ENCODE data around the gene MPP7.

The MPP7 gene

DNA sequence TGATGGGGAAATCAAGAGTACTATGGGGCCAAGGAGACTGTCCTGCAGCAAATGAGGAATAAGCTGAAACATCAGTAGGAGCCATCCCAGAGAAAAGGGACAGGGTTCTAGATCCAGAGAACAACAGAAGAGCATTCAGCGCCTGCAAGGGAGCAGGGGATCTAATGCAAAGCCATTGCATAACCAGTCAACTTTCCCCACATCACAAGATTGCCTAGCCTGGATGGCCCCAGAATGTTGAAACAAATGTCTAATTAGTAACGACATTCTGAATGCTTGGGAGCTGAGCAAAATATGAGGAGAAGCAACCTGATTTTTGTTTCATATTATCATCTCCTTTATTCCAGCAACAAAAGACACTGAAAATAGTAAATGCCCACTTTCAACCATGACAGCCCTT, 2.7 kb upstream of the MPP7 start:
- no peak for DNase-seq (ENCODE audit: low spot score)

DNA sequence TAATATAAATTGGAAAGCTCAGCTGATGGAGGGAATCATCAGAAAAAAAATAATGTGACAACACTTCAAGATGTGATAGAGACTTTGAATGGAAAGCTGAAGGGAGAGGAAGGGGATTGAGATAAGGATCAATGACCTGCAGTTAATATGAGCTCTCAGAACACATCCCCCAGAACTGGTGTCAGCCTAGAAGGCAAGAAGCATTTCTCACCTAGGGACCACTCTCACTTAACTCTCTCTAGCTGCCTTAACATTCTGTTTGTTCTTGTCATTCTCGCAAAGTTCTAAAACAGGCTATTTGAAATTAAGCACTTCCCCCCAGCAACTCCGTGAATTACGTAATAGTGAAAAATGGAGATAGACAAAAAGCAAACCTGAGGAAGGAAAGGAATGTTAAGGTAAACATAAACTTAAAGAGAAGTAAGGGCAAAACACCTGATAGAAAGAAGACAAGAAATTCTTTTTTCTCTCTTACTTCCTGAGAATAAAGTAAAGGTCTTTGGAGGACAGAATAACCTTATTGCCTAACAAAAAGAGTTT, 1.2 kb upstream of the MPP7 start:
- no peak for DNase-seq (ENCODE audit: low spot score)

DNA sequence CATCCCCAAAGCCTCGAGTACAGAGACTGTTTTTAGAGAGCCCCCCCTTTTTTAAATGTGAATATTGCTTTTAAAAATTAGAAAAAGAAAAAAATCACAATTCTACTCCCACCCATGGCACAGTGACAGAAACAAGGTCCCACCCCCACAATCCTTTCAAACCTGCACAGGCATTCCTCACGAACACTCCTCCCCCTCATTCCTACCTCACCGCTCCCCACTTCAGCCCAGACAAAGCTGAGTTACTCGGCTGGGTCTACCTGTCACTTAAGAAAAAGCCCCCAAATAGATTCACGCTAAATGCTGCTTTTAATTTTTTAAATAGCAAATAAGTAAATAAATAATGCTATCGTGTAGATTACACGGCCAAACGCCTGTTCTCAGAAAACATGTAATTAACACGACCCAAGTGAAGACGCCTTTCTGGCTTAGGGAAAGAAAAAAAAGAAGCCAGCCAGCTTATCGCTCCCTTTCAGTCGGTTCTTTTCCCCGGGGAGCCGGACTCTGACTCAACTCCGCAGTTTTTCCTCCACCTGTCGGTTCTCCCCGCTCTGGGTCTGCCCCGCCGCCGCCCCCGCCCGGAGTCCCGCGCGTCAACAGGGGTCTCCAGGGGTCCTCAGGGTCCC, 739 bp downstream of the MPP7 start:
- no peak for DNase-seq (ENCODE audit: low spot score)

GRCh38 chr10:28300027-28300426, 2.8 kb downstream of the MPP7 start:
- no peak for DNase-seq (ENCODE audit: low spot score)

DNA sequence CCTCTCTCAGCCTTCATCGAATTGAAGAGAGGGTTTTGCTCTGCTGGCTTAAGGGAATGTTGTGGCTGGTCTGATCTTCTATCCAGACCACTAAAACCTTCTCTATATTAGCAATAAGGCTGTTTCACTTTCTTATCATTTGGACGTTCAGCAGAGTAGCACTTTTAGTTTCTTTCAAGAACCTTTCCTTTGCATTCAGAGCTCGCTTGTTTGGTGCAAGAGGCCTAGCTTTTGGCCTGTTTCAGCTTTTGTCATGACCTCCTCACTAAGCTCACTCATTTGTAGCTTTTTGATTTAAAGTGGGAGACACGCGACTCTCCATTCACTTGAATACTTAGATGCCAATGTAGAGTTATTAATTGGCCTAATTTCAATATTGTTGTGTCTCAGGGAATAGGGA, 3.9 kb downstream of the MPP7 start:
- no peak for DNase-seq (ENCODE audit: low spot score)

GRCh38 chr10:28296023-28296422, 6.8 kb downstream of the MPP7 start:
- DNase-seq (ENCODE audit: low spot score), result no peak

- DNase-seq (ENCODE audit: low spot score), result no peak
Observed at GRCh38 chr10:28295336-28295735, 7.5 kb downstream of the MPP7 start.

DNA sequence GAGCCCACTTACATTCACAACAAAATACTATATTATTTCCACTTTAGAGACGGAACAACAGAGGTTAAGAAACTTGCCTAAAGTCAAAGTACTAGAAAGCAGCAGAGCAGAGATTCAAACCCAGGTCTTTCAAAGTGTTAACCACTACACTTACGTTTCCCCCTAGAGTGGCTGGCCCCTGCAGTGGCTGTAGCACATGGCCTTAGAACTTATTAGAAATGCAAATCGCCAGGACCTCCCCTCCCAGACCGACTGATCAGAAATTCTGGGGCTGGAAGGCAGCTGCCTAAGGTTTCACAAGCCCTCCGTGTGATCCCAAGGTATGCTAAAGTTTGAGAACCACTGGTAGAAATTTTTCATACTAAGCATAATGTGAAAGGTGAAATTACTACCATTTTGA, 8.1 kb downstream of the MPP7 start:
- no peak for DNase-seq (ENCODE audit: low spot score)

- no peak for DNase-seq (ENCODE audit: low spot score)
Observed at GRCh38 chr10:28294169-28294532, 8.7 kb downstream of the MPP7 start.

GRCh38 chr10:28293236-28294168, 9.4 kb downstream of the MPP7 start:
- no peak for DNase-seq (ENCODE audit: low spot score)

- no peak for DNase-seq (ENCODE audit: low spot score)
Observed at GRCh38 chr10:28291881-28292297, 11.0 kb downstream of the MPP7 start.

- no peak for DNase-seq (ENCODE audit: low spot score)
Observed at GRCh38 chr10:28285816-28286215, 17.0 kb downstream of the MPP7 start.

GRCh38 chr10:28284126-28284525, 18.7 kb downstream of the MPP7 start:
- DNase-seq (ENCODE audit: low spot score), result no peak

GRCh38 chr10:28283251-28283650, 19.6 kb downstream of the MPP7 start:
- no peak for DNase-seq (ENCODE audit: low spot score)

DNA sequence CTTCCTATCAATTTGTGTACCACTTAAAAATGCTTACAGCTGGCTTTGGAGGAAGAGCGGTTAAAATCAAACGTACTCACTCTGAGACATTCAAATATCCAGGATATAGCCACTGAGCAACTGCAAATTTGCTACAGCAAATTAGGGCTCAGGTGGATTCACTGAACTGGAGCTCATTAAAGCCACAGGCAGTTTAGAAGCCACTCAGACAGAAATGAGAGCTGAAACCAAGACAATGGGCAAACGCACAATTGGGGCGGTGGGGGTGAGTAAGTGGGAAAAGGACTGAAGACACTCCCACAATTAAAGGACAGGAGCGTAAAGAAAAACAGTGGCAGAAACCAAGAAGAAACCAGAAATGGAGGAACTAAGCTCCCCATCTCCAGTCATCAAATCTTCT, 20.5 kb downstream of the MPP7 start:
- no peak for DNase-seq (ENCODE audit: low spot score)

DNA sequence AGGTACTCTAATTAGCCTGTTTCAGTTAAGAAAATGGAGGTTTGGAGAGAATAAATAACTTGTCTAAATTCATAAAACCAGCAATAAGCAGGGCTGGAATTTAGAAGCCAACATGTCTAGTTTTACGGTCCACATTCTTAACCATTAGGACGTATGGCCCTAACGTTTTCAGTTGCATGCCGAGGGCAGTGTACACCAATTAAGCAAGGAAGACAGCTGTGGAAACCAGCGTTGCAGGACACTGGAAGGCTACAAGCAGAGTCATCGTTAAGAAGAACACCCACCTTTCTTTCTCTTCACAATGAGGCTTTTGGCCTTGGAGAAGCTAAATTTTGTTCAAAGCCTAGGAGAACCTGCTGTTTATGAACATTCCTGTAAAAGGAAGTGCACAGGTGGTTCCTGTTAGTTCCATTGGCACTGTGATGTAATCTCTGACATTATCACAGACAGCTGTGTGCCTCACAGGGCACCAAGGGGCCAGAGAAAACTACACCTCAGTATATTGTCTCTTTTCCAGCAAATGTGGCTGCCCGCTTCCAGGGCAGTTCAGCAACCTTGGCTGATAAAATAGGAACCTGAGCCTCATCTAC, 21.0 kb downstream of the MPP7 start:
- DNase-seq (ENCODE audit: low spot score), result no peak

- DNase-seq (ENCODE audit: low spot score), result no peak
Observed at GRCh38 chr10:28280652-28281051, 22.2 kb downstream of the MPP7 start.

GRCh38 chr10:28279878-28280277, 23.0 kb downstream of the MPP7 start:
- DNase-seq (ENCODE audit: low spot score), result no peak

GRCh38 chr10:28278842-28279241, 24.0 kb downstream of the MPP7 start:
- no peak for DNase-seq (ENCODE audit: low spot score)

DNA sequence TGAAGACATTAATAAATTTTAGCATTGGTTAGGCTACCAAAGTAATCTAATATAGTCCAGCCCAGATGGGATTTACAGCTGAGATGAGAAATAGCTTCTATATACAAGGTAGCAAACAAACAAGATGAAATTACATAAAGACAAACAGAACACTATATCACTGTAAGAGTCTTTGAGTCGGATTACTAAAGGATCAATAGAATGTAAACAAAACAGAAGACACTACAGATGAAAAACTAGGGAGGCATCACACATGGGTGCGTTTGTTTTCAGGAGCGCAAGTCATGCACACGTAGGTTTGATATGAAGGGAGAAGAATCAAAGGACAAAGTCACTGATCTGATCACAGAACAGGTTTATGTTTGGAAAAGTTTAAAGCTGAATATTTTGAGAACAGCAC, 26.5 kb downstream of the MPP7 start:
- no peak for DNase-seq (ENCODE audit: low spot score)

- DNase-seq (ENCODE audit: low spot score), result no peak
Observed at GRCh38 chr10:28274475-28274874, 28.4 kb downstream of the MPP7 start.

DNA sequence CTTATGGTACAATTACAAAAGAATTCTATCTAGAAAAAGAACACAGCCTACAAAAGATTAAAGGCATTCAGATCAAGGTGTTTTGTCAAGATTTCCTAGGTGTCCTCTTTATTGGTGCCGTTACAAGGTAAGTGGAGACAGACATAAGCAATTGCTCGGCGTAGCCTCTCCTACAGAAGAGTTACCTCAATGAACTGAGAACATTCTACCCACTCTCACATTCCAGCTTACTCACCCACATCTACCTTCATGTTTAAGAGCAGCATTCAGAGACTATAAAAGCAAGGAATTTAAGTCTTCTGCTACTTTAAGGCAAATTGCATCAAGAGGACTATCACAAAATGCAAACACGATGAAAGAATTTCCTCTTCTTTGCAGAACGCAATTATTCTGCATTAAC, 29.5 kb downstream of the MPP7 start:
- DNase-seq (ENCODE audit: low spot score), result no peak

- no peak for DNase-seq (ENCODE audit: low spot score)
Observed at GRCh38 chr10:28269842-28270456, 32.9 kb downstream of the MPP7 start.

Measured in germinal center (tissue), 1 donor.